Prostate gland (tissue), 2 donors: ENCODE data around the gene FAM98B. TPM values are rescaled to one million over a fixed set of nuclear protein-coding genes. Genes with fewer than 3 reads are reported as not detected.
A peak's percentile ranks its signal among the peaks of the same experiment; 100 is the strongest.

ENCODE experiments used
- DNase-seq: peaks from one replicate; pipeline ENCODE4 v3.0.0-alpha.2; 2019; ENCODE audit warnings: low spot score
- H3K27ac ChIP-seq, 2 donors: fragments of 200-600 bp; sonication (generic); 2 replicates each; pipeline ENCODE4 v1.5.1; 2017 to 2019
- H3K27me3 ChIP-seq: fragments of 200-600 bp; sonication (generic); replicated peaks from 2 replicates; pipeline ENCODE4 v1.5.1; 2019; ENCODE audit not compliant: insufficient read depth
- H3K36me3 ChIP-seq, 2 donors: fragments of 200-600 bp; sonication (generic); 1 replicate in 1 of 2; 2 replicates in 1 of 2; pipeline versions ENCODE4 v1.5.1 to v1.8.1; 2017 to 2019
- H3K4me1 ChIP-seq: fragments of 200-600 bp; sonication (generic); replicated peaks from 2 replicates; pipeline ENCODE4 v1.5.1; 2019
- H3K4me3 ChIP-seq, 2 donors: fragments of 200-600 bp; sonication (generic); 2 replicates each; pipeline ENCODE4 v1.5.1; 2017 to 2019
- H3K9me3 ChIP-seq: fragments of 200-600 bp; sonication (generic); 2 replicates; pipeline ENCODE4 v1.5.1; 2017
- CTCF ChIP-seq, 4 experiments: fragments of 200-600 bp in 2 of 4; fragments of 450-650 bp in 2 of 4; sonication (generic) in 2 of 4; IDR thresholded peaks; 1 replicate in 3 of 4; 2 replicates in 1 of 4; pipeline ENCODE4 v1.5.1; 2016 to 2019; ENCODE audit warnings: antibody characterized with exemption in 4 of 4, mild to moderate bottlenecking in 2 of 4, moderate library complexity in 2 of 4
- POLR2A ChIP-seq: fragments of 450-650 bp; IDR thresholded peaks from one replicate; pipeline ENCODE4 v1.6.1; 2016; ENCODE audit warnings: antibody characterized with exemption, mild to moderate bottlenecking
- POLR2AphosphoS5 ChIP-seq: sonication (generic); formaldehyde crosslinking; IDR thresholded peaks from one replicate; pipeline ENCODE4 v1.6.1; 2017; ENCODE audit warnings: antibody characterized with exemption
- WGBS: methylation state at CpG from one replicate; pipeline ENCODE4 v1.1.5; 2018; 5-methylcytosine and 5-hydroxymethylcytosine counted together
- intact Hi-C: fragments of 100-400 bp; cut with DNase I; formaldehyde crosslinking; loops from one replicate; pipeline ENCODE4 v1.14.2; 2022
- total RNA-seq, 2 donors: library from RNA; depleted of rRNA; stranded (reverse); fragments of >200 nt; gene quantifications; one replicate each; pipeline ENCODE4 v1.1.0, GENCODE V29; 2016

The FAM98B gene
- total RNA-seq, 2 donors from 2014 or later = 9.8 to 27.0 TPM

- intact Hi-C loops = loop anchor here (10.0 kb wide), 1 partner anchor 224 kb away; no protein-coding TSS in a partner anchor
- Histone ChIP-seq H3K27ac (no peak overlapping the region), H3K9me3 (no peaks in the 10 kb centered on the region), H3K27me3 (no peaks in the 10 kb centered on the region), H3K4me3 (no peak overlapping the region), H3K36me3 (no peaks in the 10 kb centered on the region), H3K4me1 (no peaks in the 10 kb centered on the region)
- 96% methylated on average over 1 of the region's 1 CpG for WGBS
- TF ChIP-seq CTCF (IDR thresholded peaks at IDR 0.05) = no peak
- no peak for TF ChIP-seq POLR2A
- TF ChIP-seq POLR2AphosphoS5 = no peak
- DNase-seq = no peak
Observed at GRCh38 chr15:38470816-38471215, 16.9 kb downstream of the FAM98B start.

- Histone ChIP-seq H3K27ac (no peak overlapping the region), H3K4me1 (no peaks in the 10 kb centered on the region), H3K36me3 (no peaks in the 10 kb centered on the region), H3K27me3 (no peaks in the 10 kb centered on the region), H3K4me3 (no peak overlapping the region), H3K9me3 (no peaks in the 10 kb centered on the region)
- no peak for DNase-seq
- intact Hi-C loops = loop anchor here (10.0 kb wide), 1 partner anchor 223 kb away; no protein-coding TSS in a partner anchor
- TF ChIP-seq POLR2AphosphoS5 = no peak
- TF ChIP-seq CTCF (IDR thresholded peaks at IDR 0.05) = no peak
- TF ChIP-seq POLR2A = no peak
- 92% methylated on average over 2 of the region's 2 CpGs for WGBS
Observed at GRCh38 chr15:38471974-38472373, 18.0 kb downstream of the FAM98B start.

GRCh38 chr15:38474155-38474757, 20.3 kb downstream of the FAM98B start:
- intact Hi-C loops = loop anchor here (10.0 kb wide), 1 partner anchor 221 kb away; no protein-coding TSS in a partner anchor
- H3K9me3 ChIP-seq = no peaks in the 10 kb centered on the region
- no peak overlapping the region for H3K27ac ChIP-seq
- no peaks in the 10 kb centered on the region for H3K27me3 ChIP-seq
- no peak overlapping the region for H3K4me3 ChIP-seq
- H3K36me3 ChIP-seq = no peaks in the 10 kb centered on the region
- 59% methylated on average over 4 of the region's 4 CpGs for WGBS
- H3K4me1 ChIP-seq = no peaks in the 10 kb centered on the region
- peak in 3 of 4 experiments; percentile 30 to 74 (median 59) for TF ChIP-seq CTCF (IDR thresholded peaks at IDR 0.05)
- no peak for TF ChIP-seq POLR2A
- peak; percentile 32 for TF ChIP-seq POLR2AphosphoS5
- DNase-seq = peak; percentile 24

- intact Hi-C loops = loop anchor here (10.0 kb wide), 1 partner anchor 219 kb away; no protein-coding TSS in a partner anchor
- Histone ChIP-seq H3K27ac (no peak overlapping the region), H3K36me3 (no peaks in the 10 kb centered on the region), H3K4me1 (no peaks in the 10 kb centered on the region), H3K27me3 (no peaks in the 10 kb centered on the region), H3K4me3 (no peak overlapping the region), H3K9me3 (no peaks in the 10 kb centered on the region)
- TF ChIP-seq POLR2AphosphoS5 (no peak), POLR2A (no peak), CTCF (IDR thresholded peaks at IDR 0.05) (no peak)
- DNase-seq = no peak
- WGBS = 98% methylated on average over 2 of the region's 2 CpGs
Observed at GRCh38 chr15:38475361-38475760, 21.4 kb downstream of the FAM98B start.

GRCh38 chr15:38476120-38476519, 22.2 kb downstream of the FAM98B start:
- Histone ChIP-seq H3K4me3 (no peak overlapping the region), H3K4me1 (no peaks in the 10 kb centered on the region), H3K27me3 (no peaks in the 10 kb centered on the region), H3K9me3 (no peaks in the 10 kb centered on the region), H3K27ac (no peak overlapping the region), H3K36me3 (no peaks in the 10 kb centered on the region)
- intact Hi-C loops = loop anchor here (10.0 kb wide), 1 partner anchor 219 kb away; no protein-coding TSS in a partner anchor
- TF ChIP-seq POLR2AphosphoS5 = no peak
- no peak for TF ChIP-seq POLR2A
- no peak for TF ChIP-seq CTCF (IDR thresholded peaks at IDR 0.05)
- 91% methylated on average over 1 of the region's 1 CpG for WGBS
- no peak for DNase-seq
